Right atrium auricular region (tissue), 2 donors: ENCODE measurements around the gene PTPN22. TPM values are rescaled to one million over a fixed set of nuclear protein-coding genes. Genes with fewer than 3 reads are reported as not detected.
"Not testable (repeated sequence)": the region's sequence is repeated elsewhere in the genome, so short reads cannot be mapped to it uniquely, and the experiment has no call there.

Source experiments
- DNase-seq: peaks from one replicate; pipeline ENCODE4 v3.0.0-alpha.2; 2019; ENCODE audit warnings: low spot score
- H3K27ac ChIP-seq, 2 donors: fragments of 200-600 bp; sonication (generic); 1 replicate in 1 of 2; 2 replicates in 1 of 2; pipeline ENCODE4 v1.5.1; 2016 to 2019
- H3K27me3 ChIP-seq, 2 donors: fragments of 200-600 bp; sonication (generic); one replicate each; pipeline versions ENCODE4 v1.5.1 to v1.6.0; 2017 to 2019
- H3K36me3 ChIP-seq: fragments of 200-600 bp; sonication (generic); one replicate; pipeline ENCODE4 v1.5.1; 2016
- H3K4me1 ChIP-seq, 2 donors: fragments of 200-600 bp; sonication (generic); one replicate each; pipeline versions ENCODE4 v1.5.1 to v1.6.0; 2017 to 2019
- H3K4me3 ChIP-seq, 2 donors: fragments of 200-600 bp; sonication (generic); 1 replicate in 1 of 2; 2 replicates in 1 of 2; pipeline ENCODE4 v1.5.1; 2017 to 2019; ENCODE audit warnings: mild to moderate bottlenecking in 1 of 2, moderate library complexity in 1 of 2
- H3K9me3 ChIP-seq, 2 donors: fragments of 200-600 bp; sonication (generic); one replicate each; pipeline ENCODE4 v1.5.1; 2019
- CTCF ChIP-seq, 2 donors: fragments of 200-600 bp; sonication (generic); IDR thresholded peaks; one replicate each; pipeline ENCODE4 v1.5.1; 2019; ENCODE audit warnings: antibody characterized with exemption in 2 of 2
- total RNA-seq, 2 donors: library from RNA; depleted of rRNA; stranded (reverse); fragments of >200 nt; gene quantifications; one replicate each; pipeline ENCODE4 v1.1.0, GENCODE V29; 2016

PTPN22 gene
- total RNA-seq, 2 donors from 2014 or later = 0.33 to 2.0 TPM

GRCh38 chr1:113855630-113856400, 15.7 kb downstream of the PTPN22 start:
- H3K36me3 ChIP-seq = no peaks in the 10 kb centered on the region
- no peak overlapping the region for H3K4me3 ChIP-seq
- DNase-seq = no peak
- H3K9me3 ChIP-seq = no peaks in the 10 kb centered on the region
- TF ChIP-seq CTCF (IDR thresholded peaks at IDR 0.05) = no peak
- no peak overlapping the region for H3K27ac ChIP-seq
- H3K27me3 ChIP-seq = no peaks in the 10 kb centered on the region
- no peaks in the 10 kb centered on the region for H3K4me1 ChIP-seq

- H3K9me3 ChIP-seq = no peaks in the 10 kb centered on the region
- H3K27ac ChIP-seq = no peak overlapping the region
- no peak for DNase-seq
- H3K4me3 ChIP-seq = no peak overlapping the region
- no peaks in the 10 kb centered on the region for H3K36me3 ChIP-seq
- H3K27me3 ChIP-seq = no peaks in the 10 kb centered on the region
- TF ChIP-seq CTCF (IDR thresholded peaks at IDR 0.05) = no peak
- H3K4me1 ChIP-seq = no peaks in the 10 kb centered on the region
Observed at GRCh38 chr1:113854234-113854633, 17.3 kb downstream of the PTPN22 start.

- DNase-seq, H3K4me3 ChIP-seq, H3K9me3 ChIP-seq, H3K36me3 ChIP-seq, H3K27me3 ChIP-seq, H3K4me1 ChIP-seq, H3K27ac ChIP-seq: not testable (repeated sequence)
Observed at GRCh38 chr1:113852694-113853093, 18.8 kb downstream of the PTPN22 start.

- H3K36me3 ChIP-seq = no peaks in the 10 kb centered on the region
- no peaks in the 10 kb centered on the region for H3K9me3 ChIP-seq
- no peak overlapping the region for H3K27ac ChIP-seq
- no peaks in the 10 kb centered on the region for H3K4me1 ChIP-seq
- no peak overlapping the region for H3K4me3 ChIP-seq
- DNase-seq = no peak
- no peaks in the 10 kb centered on the region for H3K27me3 ChIP-seq
- no peak for TF ChIP-seq CTCF (IDR thresholded peaks at IDR 0.05)
Observed at GRCh38 chr1:113850127-113850796, 21.2 kb downstream of the PTPN22 start.

- Histone ChIP-seq H3K27ac (no peak overlapping the region), H3K36me3 (no peaks in the 10 kb centered on the region), H3K4me3 (no peak overlapping the region), H3K9me3 (no peaks in the 10 kb centered on the region), H3K4me1 (no peaks in the 10 kb centered on the region), H3K27me3 (no peaks in the 10 kb centered on the region)
- TF ChIP-seq CTCF (IDR thresholded peaks at IDR 0.05) = no peak
- no peak for DNase-seq
Observed at GRCh38 chr1:113849072-113849471, 22.4 kb downstream of the PTPN22 start.

- Histone ChIP-seq H3K4me3 (no peak overlapping the region), H3K27ac (no peak overlapping the region), H3K9me3 (no peaks in the 10 kb centered on the region), H3K27me3 (no peaks in the 10 kb centered on the region), H3K36me3 (no peaks in the 10 kb centered on the region), H3K4me1 (no peaks in the 10 kb centered on the region)
- DNase-seq = no peak
- TF ChIP-seq CTCF (IDR thresholded peaks at IDR 0.05) = no peak
Observed at GRCh38 chr1:113846391-113847035, 25.0 kb downstream of the PTPN22 start.
